Keratinocyte (primary cell): ENCODE results near the gene ANKRD33. TPM values are rescaled to one million over a fixed set of nuclear protein-coding genes. Genes with fewer than 3 reads are reported as not detected.

Experiments
- DNase-seq: peaks from one replicate; pipeline ENCODE4 v3.0.0-alpha.2; 2011; ENCODE audit warnings: low read depth, missing footprints, low spot score
- FAIRE-seq: peaks from 2 replicates; lab custom pipeline; 2011; peaks lifted over from hg19 to GRCh38; lab: Jason Lieb, UNC
- H2AFZ ChIP-seq: 2 replicates; pipeline ENCODE4 v1.6.0; 2012; ENCODE audit warnings: low read length, control low read depth, inconsistent platforms; ENCODE audit not compliant: control insufficient read depth
- H3K27ac ChIP-seq: 2 replicates; pipeline ENCODE4 v1.5.1; 2011; ENCODE audit warnings: low read length; ENCODE audit not compliant: control insufficient read depth, insufficient read depth
- H3K27me3 ChIP-seq: 3 replicates; pipeline ENCODE4 v1.6.0; 2011; ENCODE audit warnings: low read length; ENCODE audit not compliant: control insufficient read depth, insufficient read depth; ENCODE audit errors: extremely low read depth
- H3K36me3 ChIP-seq, 2 experiments: 2 replicates in 1 of 2; 3 replicates in 1 of 2; pipeline ENCODE4 v1.5.1; 2011; ENCODE audit warnings: low read length in 2 of 2, mild to moderate bottlenecking in 1 of 2; ENCODE audit not compliant: control insufficient read depth in 2 of 2, insufficient read depth in 2 of 2; ENCODE audit errors: extremely low read depth in 1 of 2
- H3K4me1 ChIP-seq: 3 replicates; pipeline ENCODE4 v1.5.1; 2011; ENCODE audit warnings: low read length; ENCODE audit not compliant: control insufficient read depth, insufficient read depth; ENCODE audit errors: extremely low read depth
- H3K4me2 ChIP-seq: 3 replicates; pipeline ENCODE4 v1.6.0; 2011; ENCODE audit warnings: low read depth, low read length; ENCODE audit not compliant: control insufficient read depth, insufficient read depth; ENCODE audit errors: extremely low read depth
- H3K4me3 ChIP-seq, 3 experiments: fragments of 200-600 bp in 1 of 3; sonication (generic) in 1 of 3; 2 replicates in 2 of 3; 3 replicates in 1 of 3; pipeline ENCODE4 v1.5.1; 2011 to 2016; ENCODE audit warnings: low read length in 3 of 3, mild to moderate bottlenecking in 3 of 3, control low read depth in 2 of 3, inconsistent platforms in 1 of 3, low read depth in 1 of 3, mixed read lengths in 1 of 3, mixed run types in 1 of 3, moderate library complexity in 1 of 3; ENCODE audit not compliant: control insufficient read depth in 2 of 3, insufficient read depth in 2 of 3; ENCODE audit errors: extremely low read depth in 1 of 3
- H3K79me2 ChIP-seq: 2 replicates; pipeline ENCODE4 v1.6.0; 2012; ENCODE audit warnings: low read length; ENCODE audit not compliant: control insufficient read depth, insufficient read depth
- H3K9ac ChIP-seq: 3 replicates; pipeline ENCODE4 v1.6.0; 2011; ENCODE audit warnings: low read length; ENCODE audit not compliant: control insufficient read depth, insufficient read depth; ENCODE audit errors: extremely low read depth
- H3K9me1 ChIP-seq: 3 replicates; pipeline ENCODE4 v1.6.0; 2011; ENCODE audit warnings: low read length; ENCODE audit not compliant: control insufficient read depth, insufficient read depth; ENCODE audit errors: extremely low read depth
- H3K9me3 ChIP-seq: 2 replicates; pipeline ENCODE4 v1.5.1; 2012; ENCODE audit warnings: low read depth, low read length; ENCODE audit not compliant: control insufficient read depth
- H4K20me1 ChIP-seq: 3 replicates; pipeline ENCODE4 v1.6.0; 2011; ENCODE audit warnings: low read length; ENCODE audit not compliant: control insufficient read depth, insufficient read depth; ENCODE audit errors: extremely low read depth
- EZH2 ChIP-seq: IDR thresholded peaks from one replicate; pipeline ENCODE4 v1.6.1; 2012; ENCODE audit warnings: inconsistent platforms, mild to moderate bottlenecking, low read length, moderate library complexity
- dilution Hi-C: fragments of 300-500 bp; cut with MboI; formaldehyde crosslinking; loops from one replicate; pipeline ENCODE4 v1.7.0; 2020; ENCODE audit warnings: low sequenced_read_pairs; ENCODE audit not compliant: extremely low pct_ligation_motif_present
- polyA plus RNA-seq, 5 experiments: library from polyadenylated mRNA; depleted of rRNA in 3 of 5; stranded (reverse) in 3 of 5; stranded (forward) in 1 of 5; unstranded in 1 of 5; fragments of >200 nt; gene quantifications; 1 replicate in 1 of 5; 2 replicates in 3 of 5; 3 replicates in 1 of 5; pipeline versions ENCODE4 v1.2.1 to v1.2.3, GENCODE V29; 2011 to 2012; ENCODE audit warnings: missing spikeins in 2 of 5, low read depth in 1 of 5, low replicate concordance in 1 of 5
- TF ChIP-seq, protein P1 (sequence below), 3 experiments: IDR thresholded peaks in 1 of 3; conservative IDR thresholded peaks in 1 of 3; optimal IDR thresholded peaks in 1 of 3; 2 replicates in 2 of 3; 3 replicates in 1 of 3; pipeline versions ENCODE3 to v1.5.1; 2011; ENCODE audit warnings: low read length in 3 of 3, mild to moderate bottlenecking in 3 of 3, moderate library complexity in 2 of 3, control low read depth in 1 of 3, inconsistent platforms in 1 of 3; ENCODE audit not compliant: insufficient read depth in 2 of 3; ENCODE audit errors: extremely low read depth in 1 of 3

ANKRD33 gene
- polyA plus RNA-seq, 1 donor (not counting 4 experiments of a cell fraction or from before 2014, with no cell fraction given): not detected

DNA sequence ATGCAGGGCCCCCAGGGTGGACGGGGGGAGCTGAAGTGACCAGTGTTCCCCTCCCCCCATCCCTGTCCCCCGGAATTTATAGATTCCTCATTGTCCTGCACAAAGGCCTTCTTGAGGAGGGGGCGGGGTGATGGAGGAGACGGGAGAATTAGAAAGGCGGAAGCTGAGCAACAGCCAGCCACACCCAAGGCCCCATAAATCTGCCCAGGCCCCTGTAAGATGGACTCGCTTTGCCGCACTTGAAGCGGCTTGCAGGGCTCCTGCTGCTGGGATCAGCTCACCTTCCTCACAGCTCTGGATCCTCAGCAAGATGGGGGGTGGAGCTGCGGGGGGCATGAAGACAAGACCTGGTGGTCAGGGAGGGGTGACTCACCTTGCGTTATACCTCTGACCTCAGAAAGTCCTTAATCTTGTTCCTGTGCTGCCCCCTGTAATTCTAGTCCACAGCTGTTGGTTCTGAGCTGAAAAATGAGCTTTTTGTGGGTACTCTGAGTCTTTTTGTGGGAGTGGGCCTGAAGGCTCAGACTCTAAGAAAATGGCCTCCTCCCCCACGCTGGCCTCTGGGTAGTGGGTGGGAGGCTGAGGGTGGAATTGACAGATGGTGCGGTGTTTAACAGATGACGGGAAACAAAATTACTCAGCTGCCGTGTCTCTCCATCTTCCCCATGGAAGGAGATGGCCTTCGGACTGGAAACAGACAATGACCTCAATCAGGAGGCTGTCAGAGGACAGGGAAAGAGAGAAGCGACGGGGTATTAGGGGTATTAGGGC lies 15.8 kb upstream of the ANKRD33 start:
- TF ChIP-seq, protein P1, sequence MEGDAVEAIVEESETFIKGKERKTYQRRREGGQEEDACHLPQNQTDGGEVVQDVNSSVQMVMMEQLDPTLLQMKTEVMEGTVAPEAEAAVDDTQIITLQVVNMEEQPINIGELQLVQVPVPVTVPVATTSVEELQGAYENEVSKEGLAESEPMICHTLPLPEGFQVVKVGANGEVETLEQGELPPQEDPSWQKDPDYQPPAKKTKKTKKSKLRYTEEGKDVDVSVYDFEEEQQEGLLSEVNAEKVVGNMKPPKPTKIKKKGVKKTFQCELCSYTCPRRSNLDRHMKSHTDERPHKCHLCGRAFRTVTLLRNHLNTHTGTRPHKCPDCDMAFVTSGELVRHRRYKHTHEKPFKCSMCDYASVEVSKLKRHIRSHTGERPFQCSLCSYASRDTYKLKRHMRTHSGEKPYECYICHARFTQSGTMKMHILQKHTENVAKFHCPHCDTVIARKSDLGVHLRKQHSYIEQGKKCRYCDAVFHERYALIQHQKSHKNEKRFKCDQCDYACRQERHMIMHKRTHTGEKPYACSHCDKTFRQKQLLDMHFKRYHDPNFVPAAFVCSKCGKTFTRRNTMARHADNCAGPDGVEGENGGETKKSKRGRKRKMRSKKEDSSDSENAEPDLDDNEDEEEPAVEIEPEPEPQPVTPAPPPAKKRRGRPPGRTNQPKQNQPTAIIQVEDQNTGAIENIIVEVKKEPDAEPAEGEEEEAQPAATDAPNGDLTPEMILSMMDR (optimal IDR thresholded peaks at IDR 0.05 in 1 of 3, IDR thresholded peaks at IDR 0.05 in 1 of 3, conservative IDR thresholded peaks at IDR 0.05 in 1 of 3; ENCODE audit: extremely low read depth in 1 of 3, insufficient read depth in 2 of 3, low read length in 3 of 3): no peak
- DNase-seq (no peak), FAIRE-seq (no peak)
- peaks cover 42% of the 10 kb centered on the region for H3K27me3 ChIP-seq
- no peaks in the 10 kb centered on the region for H3K36me3 ChIP-seq
- no peak overlapping the region for H3K27ac ChIP-seq
- dilution Hi-C loops: no loop called here
- no peak overlapping the region for H2AFZ ChIP-seq
- no peaks in the 10 kb centered on the region for H4K20me1 ChIP-seq
- no peaks in the 10 kb centered on the region for H3K4me1 ChIP-seq
- no peaks in the 10 kb centered on the region for H3K9me1 ChIP-seq
- H3K9me3 ChIP-seq: no peaks in the 10 kb centered on the region
- H3K4me2 ChIP-seq: no peak overlapping the region
- H3K79me2 ChIP-seq: no peaks in the 10 kb centered on the region
- H3K4me3 ChIP-seq: no peak overlapping the region
- no peak overlapping the region for H3K9ac ChIP-seq

GRCh38 chr12:51872689-51872981 lies 15.3 kb upstream of the ANKRD33 start:
- no peak overlapping the region for H2AFZ ChIP-seq

More at GRCh38 chr12:51872689-51872981, 15.3 kb upstream of the ANKRD33 start:
- TF ChIP-seq, protein P1 (optimal IDR thresholded peaks at IDR 0.05 in 1 of 3, IDR thresholded peaks at IDR 0.05 in 1 of 3, conservative IDR thresholded peaks at IDR 0.05 in 1 of 3; ENCODE audit: extremely low read depth in 1 of 3, insufficient read depth in 2 of 3, low read length in 3 of 3): no peak
- TF ChIP-seq EZH2: no peak
- H3K4me3 ChIP-seq: no peak overlapping the region
- H3K27me3 ChIP-seq: peaks cover 39% of the 10 kb centered on the region
- no peaks in the 10 kb centered on the region for H3K9me1 ChIP-seq
- H3K4me1 ChIP-seq: no peaks in the 10 kb centered on the region
- H3K4me2 ChIP-seq: no peak overlapping the region
- H3K79me2 ChIP-seq: no peaks in the 10 kb centered on the region
- dilution Hi-C loops: no loop called here
- H3K9me3 ChIP-seq: no peaks in the 10 kb centered on the region
- H3K27ac ChIP-seq: no peak overlapping the region
- DNase-seq (no peak), FAIRE-seq (no peak)
- H4K20me1 ChIP-seq: no peaks in the 10 kb centered on the region
- no peaks in the 10 kb centered on the region for H3K36me3 ChIP-seq
- no peak overlapping the region for H3K9ac ChIP-seq
